Measurements from ENCODE around the gene FADS2. TPM values are rescaled to one million over a fixed set of nuclear protein-coding genes. Genes with fewer than 3 reads are reported as not detected.

Gene FADS2
- total RNA-seq, 2 experiments from 2014 or later: 0.08 to 0.33 TPM

- intact Hi-C loops (cut with DNase I, micrococcal nuclease): loop anchor here in 1 of 2 experiments (5.0 kb wide), 1 partner anchor 59 kb away; no protein-coding TSS in a partner anchor
- H3K36me3 ChIP-seq (ENCODE audit: insufficient read depth, low read length): no peaks in the 10 kb centered on the region
- POLR2A ChIA-PET: no interaction called here
- H3K4me3 ChIP-seq (ENCODE audit: low read length): no peak overlapping the region
- no peak for TF ChIP-seq CTCF (IDR thresholded peaks at IDR 0.05)
- no peak overlapping the region for H3K27ac ChIP-seq (ENCODE audit: low read depth in 1 of 2, low read length in 2 of 2)
- CTCF ChIA-PET: no interaction called here
- Mint-ChIP-seq H3K27ac (no peak overlapping the region), H3K9me3 (no peaks in the 10 kb centered on the region), H3K4me1 (ENCODE audit: low read depth) (no peaks in the 10 kb centered on the region), H3K36me3 (ENCODE audit: low read depth) (no peaks in the 10 kb centered on the region), H3K27me3 (no peaks in the 10 kb centered on the region), H3K4me3 (no peak overlapping the region)
- no peaks in the 10 kb centered on the region for H3K27me3 ChIP-seq (ENCODE audit: control insufficient read depth in 1 of 2, insufficient read depth in 2 of 2, low read length in 2 of 2)
- DNase-seq (no peak), ATAC-seq (ENCODE audit: poor library complexity) (no peak)
- H3K9me3 ChIP-seq (ENCODE audit: control insufficient read depth in 1 of 2, insufficient read depth in 1 of 2, low read length in 2 of 2): no peaks in the 10 kb centered on the region
- H3K4me1 ChIP-seq (ENCODE audit: insufficient read depth, low read length): no peaks in the 10 kb centered on the region
Observed at GRCh38 chr11:61862714-61863547, 34.8 kb downstream of the FADS2 start.

- no peak for DNase-seq
- Histone ChIP-seq H3K27ac (ENCODE audit: low read depth in 1 of 2, low read length in 2 of 2) (no peak overlapping the region), H3K36me3 (ENCODE audit: insufficient read depth, low read length) (no peaks in the 10 kb centered on the region), H3K9me3 (ENCODE audit: control insufficient read depth in 1 of 2, insufficient read depth in 1 of 2, low read length in 2 of 2) (no peaks in the 10 kb centered on the region), H3K4me3 (ENCODE audit: low read length) (no peak overlapping the region), H3K27me3 (ENCODE audit: control insufficient read depth in 1 of 2, insufficient read depth in 2 of 2, low read length in 2 of 2) (no peaks in the 10 kb centered on the region), H3K4me1 (ENCODE audit: insufficient read depth, low read length) (no peaks in the 10 kb centered on the region)
- no peak for ATAC-seq (ENCODE audit: poor library complexity)
- intact Hi-C loops (cut with DNase I, micrococcal nuclease): loop anchor here in 1 of 2 experiments (5.0 kb wide), 1 partner anchor 59 kb away; no protein-coding TSS in a partner anchor
- Mint-ChIP-seq H3K27me3 (no peaks in the 10 kb centered on the region), H3K36me3 (ENCODE audit: low read depth) (no peaks in the 10 kb centered on the region), H3K4me1 (ENCODE audit: low read depth) (no peaks in the 10 kb centered on the region), H3K4me3 (no peak overlapping the region), H3K9me3 (no peaks in the 10 kb centered on the region), H3K27ac (no peak overlapping the region)
- TF ChIP-seq CTCF (IDR thresholded peaks at IDR 0.05): no peak
- POLR2A ChIA-PET: no interaction called here
- CTCF ChIA-PET: interaction anchor here (0.7 kb wide), 1 partner anchor 188 kb away, joined by 4 read pairs; no protein-coding TSS in a partner anchor
Observed at GRCh38 chr11:61863548-61864081, 35.5 kb downstream of the FADS2 start.

GRCh38 chr11:61864814-61865775, 37.0 kb downstream of the FADS2 start:
- H3K27me3 Mint-ChIP-seq: no peaks in the 10 kb centered on the region
- H3K36me3 ChIP-seq (ENCODE audit: insufficient read depth, low read length): no peaks in the 10 kb centered on the region
- ATAC-seq (ENCODE audit: poor library complexity) (no peak), DNase-seq (no peak)
- H3K27ac ChIP-seq (ENCODE audit: low read depth in 1 of 2, low read length in 2 of 2): no peak overlapping the region
- H3K4me1 ChIP-seq (ENCODE audit: insufficient read depth, low read length): no peaks in the 10 kb centered on the region
- ChIA-PET CTCF (no interaction called here), POLR2A (no interaction called here)
- H3K9me3 ChIP-seq (ENCODE audit: control insufficient read depth in 1 of 2, insufficient read depth in 1 of 2, low read length in 2 of 2): no peaks in the 10 kb centered on the region
- intact Hi-C loops (cut with DNase I, micrococcal nuclease): loop anchor here in 1 of 2 experiments (5.0 kb wide), 1 partner anchor 57 kb away; no protein-coding TSS in a partner anchor
- H3K27ac Mint-ChIP-seq: no peak overlapping the region
- no peak for TF ChIP-seq CTCF (IDR thresholded peaks at IDR 0.05)
- H3K4me1 Mint-ChIP-seq (ENCODE audit: low read depth): no peaks in the 10 kb centered on the region
- no peak overlapping the region for H3K4me3 ChIP-seq (ENCODE audit: low read length)
- H3K4me3 Mint-ChIP-seq: no peak overlapping the region
- no peaks in the 10 kb centered on the region for H3K27me3 ChIP-seq (ENCODE audit: control insufficient read depth in 1 of 2, insufficient read depth in 2 of 2, low read length in 2 of 2)
- no peaks in the 10 kb centered on the region for H3K36me3 Mint-ChIP-seq (ENCODE audit: low read depth)
- H3K9me3 Mint-ChIP-seq: no peaks in the 10 kb centered on the region

Measured in CD4-positive, alpha-beta T cell (primary cell).